Right forelimb (tissue), 1 donor: ENCODE results near the gene RNF149.
"Not testable (repeated sequence)": the region's sequence is repeated elsewhere in the genome, so short reads cannot be mapped to it uniquely, and the experiment has no call there.

Experiments used
- DNase-seq: peaks from one replicate; pipeline ENCODE4 v3.0.0-alpha.2; 2018

The RNF149 gene

GRCh38 chr2:101253013-101253702, 55.3 kb downstream of the RNF149 start:
- no peak for DNase-seq

- peak; percentile 100 for DNase-seq
Observed at GRCh38 chr2:101252408-101253012, 56.0 kb downstream of the RNF149 start, which contains the start of gene CNOT11. TSS of gene CNOT11 (plus strand) at chr2:101252886. CDS start at chr2:101252965, 79 bp downstream.

- no peak for DNase-seq
Observed at GRCh38 chr2:101251844-101252407, 56.6 kb downstream of the RNF149 start.

GRCh38 chr2:101251246-101251781, 57.2 kb downstream of the RNF149 start:
- DNase-seq = not testable (repeated sequence)

- no peak for DNase-seq
Observed at GRCh38 chr2:101249826-101250225, 58.7 kb downstream of the RNF149 start.

GRCh38 chr2:101248756-101249155, 59.7 kb downstream of the RNF149 start:
- not testable (repeated sequence) for DNase-seq

GRCh38 chr2:101245468-101245867, 63.0 kb downstream of the RNF149 start:
- not testable (repeated sequence) for DNase-seq

- DNase-seq = not testable (repeated sequence)
Observed at GRCh38 chr2:101244899-101245298, 63.6 kb downstream of the RNF149 start.

- DNase-seq = not testable (repeated sequence)
Observed at GRCh38 chr2:101244373-101244772, 64.1 kb downstream of the RNF149 start.

GRCh38 chr2:101241158-101241557, 67.3 kb downstream of the RNF149 start:
- DNase-seq = no peak

- not testable (repeated sequence) for DNase-seq
Observed at GRCh38 chr2:101240694-101241093, 67.8 kb downstream of the RNF149 start.

- DNase-seq = not testable (repeated sequence)
Observed at GRCh38 chr2:101239760-101240118, 68.8 kb downstream of the RNF149 start.

- no peak for DNase-seq
Observed at GRCh38 chr2:101238930-101239759, 69.4 kb downstream of the RNF149 start.

GRCh38 chr2:101237944-101238343, 70.6 kb downstream of the RNF149 start:
- not testable (repeated sequence) for DNase-seq

- not testable (repeated sequence) for DNase-seq
Observed at GRCh38 chr2:101235956-101236355, 72.5 kb downstream of the RNF149 start.

GRCh38 chr2:101234169-101234938, 74.1 kb downstream of the RNF149 start:
- no peak for DNase-seq

GRCh38 chr2:101232770-101233169, 75.7 kb downstream of the RNF149 start:
- DNase-seq = no peak

- DNase-seq = no peak
Observed at GRCh38 chr2:101231937-101232730, 76.4 kb downstream of the RNF149 start.

- no peak for DNase-seq
Observed at GRCh38 chr2:101231240-101231639, 77.3 kb downstream of the RNF149 start.

GRCh38 chr2:101230541-101231001, 77.9 kb downstream of the RNF149 start:
- DNase-seq = no peak
